ENCODE measurements around the gene IVD. TPM values are rescaled to one million over a fixed set of nuclear protein-coding genes. Genes with fewer than 3 reads are reported as not detected.

Gene IVD
- total and polyA plus RNA-seq, 9 of the 15 experiments (the other 6 are each of a cell fraction or from before 2014, with no cell fraction given) = 0.15 to 4.5 (median 2.4) TPM

GRCh38 chr15:40388941-40389823 is 16.4 kb upstream of the IVD start:
- H3K9me1 ChIP-seq (ENCODE audit: control insufficient read depth, insufficient read depth, low read length) = peaks cover 5% of the 10 kb centered on the region
- no peak overlapping the region for H3K27ac ChIP-seq (ENCODE audit: extremely low read depth, low read depth, low read length)
- no peaks in the 10 kb centered on the region for H3K9me3 ChIP-seq (replicated peaks; ENCODE audit: control insufficient read depth, insufficient read depth, low read depth, low read length)
- POLR2A ChIA-PET = interaction anchor here (1.1 kb wide), 1 partner anchor 9 kb away, joined by 4 read pairs; no protein-coding TSS in a partner anchor
- H3K36me3 ChIP-seq (ENCODE audit: control insufficient read depth, insufficient read depth, low read length) = peaks cover 93% of the 10 kb centered on the region
- CTCF ChIA-PET (ENCODE audit: low intra/inter-chr PET ratio) = no interaction called here
- peaks cover 3 to 4% of the 10 kb centered on the region in 2 experiments; a peak in 3 of 5 replicates for H3K4me1 ChIP-seq (replicated peaks in 1 of 2; ENCODE audit: control insufficient read depth in 2 of 2, insufficient read depth in 2 of 2, low read length in 2 of 2)
- H4K20me1 ChIP-seq (replicated peaks; ENCODE audit: control insufficient read depth, insufficient read depth, low read length) = no peaks in the 10 kb centered on the region
- in situ Hi-C loops (cut with MboI) = no loop called here
- intact Hi-C loops (cut with micrococcal nuclease) = no loop called here
- DNase-seq (ENCODE audit: extremely low read depth in 1 of 4, low spot score in 3 of 4) (no peak), FAIRE-seq (no peak), ATAC-seq (no peak)
- WGBS (ENCODE audit: insufficient coverage, low coverage, missing lambda C conversion rate) = 95% methylated on average over 12 of the region's 13 CpGs
- H3K27me3 ChIP-seq (ENCODE audit: control insufficient read depth in 2 of 2, insufficient read depth in 2 of 2, low read length in 2 of 2) = no peaks in the 10 kb centered on the region
- no peak overlapping the region for H2AFZ ChIP-seq (ENCODE audit: low read depth, low read length)
- no peak overlapping the region for H3K4me3 ChIP-seq
- no peak overlapping the region for H3K4me2 ChIP-seq (ENCODE audit: insufficient read depth, low read length)
- H3K79me2 ChIP-seq (ENCODE audit: control insufficient read depth, insufficient read depth, low read length) = peaks cover 16% of the 10 kb centered on the region
- no TSS peak for BruUV-seq (replicated peaks)
- H3K9ac ChIP-seq (ENCODE audit: insufficient read depth in 1 of 2, low read depth in 2 of 2, low read length in 2 of 2) = no peak overlapping the region
- no peak for TF ChIP-seq POU5F1 (IDR thresholded peaks at IDR 0.05; ENCODE audit: borderline replicate concordance, low read depth, low read length, partially characterized antibody)
- TF ChIP-seq CEBPB (tag; IDR thresholded peaks at IDR 0.05) = 0 out of 2 replicates have a peak, but pooled peaks have one; percentile 36
- TF ChIP-seq SP1 (CRISPR knock-in tag; IDR thresholded peaks at IDR 0.05) = no peak
- TF ChIP-seq MAFG (tag; conservative IDR thresholded peaks at IDR 0.05) = 0 out of 2 replicates have a peak, but pooled peaks have one; percentile 19
- no peak for TF ChIP-seq ARID2 (IDR thresholded peaks at IDR 0.05)
- TF ChIP-seq MAFF (IDR thresholded peaks at IDR 0.05; ENCODE audit: low read length) = peak; percentile 45; the same call in 1 of the 2 replicates
- no peak for TF ChIP-seq CBFA2T3 (IDR thresholded peaks at IDR 0.05)
- peak; percentile 55; the same call in 1 of the 2 replicates for TF ChIP-seq C11orf30 (IDR thresholded peaks at IDR 0.05; ENCODE audit: low read depth)
- peak; percentile 65 for TF ChIP-seq ZNF316 (IDR thresholded peaks at IDR 0.05)
